HG02852 (cell line): ENCODE results near the gene SULF2.

Experiments
- ATAC-seq: cut with Tn5 transposase; IDR thresholded peaks from one replicate; pipeline ENCODE4 v1.9.1; 2021; ENCODE audit warnings: mild to moderate bottlenecking, moderate library complexity; ENCODE audit not compliant: unreplicated experiment

The SULF2 gene

GRCh38 chr20:47614703-47615309, 170.5 kb downstream of the SULF2 start:
- ATAC-seq = no peak

GRCh38 chr20:47612670-47613069, 172.6 kb downstream of the SULF2 start:
- ATAC-seq = no peak

- no peak for ATAC-seq
Measured at GRCh38 chr20:47611785-47612184, 173.5 kb downstream of the SULF2 start.

- no peak for ATAC-seq
Measured at GRCh38 chr20:47610945-47611250, 174.4 kb downstream of the SULF2 start.

- no peak for ATAC-seq
Measured at GRCh38 chr20:47610247-47610944, 174.9 kb downstream of the SULF2 start.

- no peak for ATAC-seq
Measured at GRCh38 chr20:47609001-47609400, 176.3 kb downstream of the SULF2 start.
